ENCODE measurements around the gene KCNIP3. TPM values are rescaled to one million over a fixed set of nuclear protein-coding genes. Genes with fewer than 3 reads are reported as not detected.

Gene KCNIP3
- total RNA-seq, 1 donor from 2014 or later, result 6.3 TPM

DNA sequence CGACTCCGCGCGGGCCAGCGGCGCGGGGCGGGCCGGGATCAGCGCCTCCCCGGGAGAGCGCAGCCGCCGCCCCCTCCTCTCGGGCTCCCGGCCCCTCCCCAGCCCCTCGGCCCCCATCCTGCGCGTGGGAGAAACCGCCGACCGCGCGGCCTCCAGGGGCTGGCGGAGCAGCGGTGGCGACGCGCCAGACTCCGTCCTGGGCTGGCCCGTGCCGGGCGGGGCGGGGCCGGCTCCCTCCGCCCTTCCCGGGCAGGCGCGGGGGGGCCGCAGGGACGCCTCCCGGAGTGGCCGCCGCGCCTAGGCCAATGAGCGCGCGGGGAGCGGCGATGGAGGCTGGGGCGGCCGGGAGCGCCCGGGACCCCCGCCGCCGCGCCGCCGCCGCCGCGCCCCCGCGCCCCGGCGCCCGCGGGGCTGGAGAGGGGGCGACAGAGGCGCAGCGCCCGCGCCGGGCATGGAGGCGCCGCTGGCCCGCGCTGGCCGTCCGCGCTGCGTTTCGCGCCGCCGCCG lies 49.1 kb downstream of the KCNIP3 start:
- TF ChIP-seq, protein P1, sequence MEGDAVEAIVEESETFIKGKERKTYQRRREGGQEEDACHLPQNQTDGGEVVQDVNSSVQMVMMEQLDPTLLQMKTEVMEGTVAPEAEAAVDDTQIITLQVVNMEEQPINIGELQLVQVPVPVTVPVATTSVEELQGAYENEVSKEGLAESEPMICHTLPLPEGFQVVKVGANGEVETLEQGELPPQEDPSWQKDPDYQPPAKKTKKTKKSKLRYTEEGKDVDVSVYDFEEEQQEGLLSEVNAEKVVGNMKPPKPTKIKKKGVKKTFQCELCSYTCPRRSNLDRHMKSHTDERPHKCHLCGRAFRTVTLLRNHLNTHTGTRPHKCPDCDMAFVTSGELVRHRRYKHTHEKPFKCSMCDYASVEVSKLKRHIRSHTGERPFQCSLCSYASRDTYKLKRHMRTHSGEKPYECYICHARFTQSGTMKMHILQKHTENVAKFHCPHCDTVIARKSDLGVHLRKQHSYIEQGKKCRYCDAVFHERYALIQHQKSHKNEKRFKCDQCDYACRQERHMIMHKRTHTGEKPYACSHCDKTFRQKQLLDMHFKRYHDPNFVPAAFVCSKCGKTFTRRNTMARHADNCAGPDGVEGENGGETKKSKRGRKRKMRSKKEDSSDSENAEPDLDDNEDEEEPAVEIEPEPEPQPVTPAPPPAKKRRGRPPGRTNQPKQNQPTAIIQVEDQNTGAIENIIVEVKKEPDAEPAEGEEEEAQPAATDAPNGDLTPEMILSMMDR (IDR thresholded peaks at IDR 0.05; ENCODE audit: unreplicated experiment), result no peak
- Mint-ChIP-seq H3K4me3 (ENCODE audit: low read depth) (no peak overlapping the region), H3K4me1 (ENCODE audit: low read depth) (no peaks in the 10 kb centered on the region), H3K27ac (no peak overlapping the region), H3K27me3 (peaks cover 89% of the 10 kb centered on the region), H3K9me3 (ENCODE audit: low read depth) (no peaks in the 10 kb centered on the region), H3K36me3 (ENCODE audit: insufficient read depth) (no peaks in the 10 kb centered on the region)
- no peak for DNase-seq (ENCODE audit: low spot score, unreplicated experiment)

DNA sequence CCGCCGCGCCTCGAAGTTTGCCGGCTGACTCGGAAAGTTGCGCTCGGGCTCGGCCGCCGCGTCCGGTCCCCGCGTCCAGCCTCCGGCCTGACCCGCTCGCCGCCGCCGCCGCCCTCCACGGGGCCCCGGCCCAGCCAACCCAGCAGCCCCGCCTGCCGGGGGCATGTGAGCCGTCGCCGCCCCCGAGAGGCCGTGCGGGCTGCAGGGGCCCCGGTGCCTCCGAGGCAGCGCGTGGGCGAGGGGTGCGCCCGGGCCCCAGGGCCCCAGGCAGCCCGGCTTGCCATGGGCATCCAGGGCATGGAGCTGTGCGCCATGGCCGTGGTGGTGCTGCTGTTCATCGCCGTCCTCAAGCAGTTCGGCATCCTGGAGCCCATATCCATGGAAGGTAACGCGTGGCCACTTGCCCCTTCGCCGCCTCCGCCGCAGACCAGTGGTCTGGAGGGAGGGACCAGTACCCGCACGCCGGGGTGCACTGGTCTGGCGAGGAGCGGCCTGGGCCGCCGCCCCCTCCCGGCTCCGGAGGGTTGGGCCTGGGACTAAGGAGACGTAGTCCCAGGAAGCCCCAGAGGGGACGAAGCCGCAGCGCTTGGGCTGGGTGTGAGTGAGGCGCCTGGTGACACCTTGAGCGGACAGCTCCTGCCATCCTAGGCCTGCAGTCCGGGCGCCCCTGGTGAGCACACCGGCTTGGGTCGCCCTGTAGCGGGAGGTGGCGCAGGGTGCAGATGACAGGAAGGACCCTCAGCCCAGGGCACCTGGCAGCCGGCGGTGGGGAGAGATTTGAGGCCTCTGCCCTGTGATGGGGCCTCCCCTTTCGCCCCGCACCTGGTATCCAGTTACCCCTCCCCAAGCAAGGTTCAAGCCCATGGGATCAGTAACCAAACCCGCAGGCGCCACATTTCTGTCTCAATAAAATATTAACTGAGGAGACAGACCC lies 49.9 kb downstream of the KCNIP3 start:
- H3K27me3 Mint-ChIP-seq, result peaks cover 88% of the 10 kb centered on the region
- no peak for DNase-seq (ENCODE audit: low spot score, unreplicated experiment)
- no peak overlapping the region for H3K27ac Mint-ChIP-seq
- H3K4me1 Mint-ChIP-seq (ENCODE audit: low read depth), result no peaks in the 10 kb centered on the region
- H3K9me3 Mint-ChIP-seq (ENCODE audit: low read depth), result no peaks in the 10 kb centered on the region
- peak overlapping the region; percentile 42 for H3K4me3 Mint-ChIP-seq (ENCODE audit: low read depth)
- no peaks in the 10 kb centered on the region for H3K36me3 Mint-ChIP-seq (ENCODE audit: insufficient read depth)
- TF ChIP-seq, protein P1 (IDR thresholded peaks at IDR 0.05; ENCODE audit: unreplicated experiment), result no peak

DNA sequence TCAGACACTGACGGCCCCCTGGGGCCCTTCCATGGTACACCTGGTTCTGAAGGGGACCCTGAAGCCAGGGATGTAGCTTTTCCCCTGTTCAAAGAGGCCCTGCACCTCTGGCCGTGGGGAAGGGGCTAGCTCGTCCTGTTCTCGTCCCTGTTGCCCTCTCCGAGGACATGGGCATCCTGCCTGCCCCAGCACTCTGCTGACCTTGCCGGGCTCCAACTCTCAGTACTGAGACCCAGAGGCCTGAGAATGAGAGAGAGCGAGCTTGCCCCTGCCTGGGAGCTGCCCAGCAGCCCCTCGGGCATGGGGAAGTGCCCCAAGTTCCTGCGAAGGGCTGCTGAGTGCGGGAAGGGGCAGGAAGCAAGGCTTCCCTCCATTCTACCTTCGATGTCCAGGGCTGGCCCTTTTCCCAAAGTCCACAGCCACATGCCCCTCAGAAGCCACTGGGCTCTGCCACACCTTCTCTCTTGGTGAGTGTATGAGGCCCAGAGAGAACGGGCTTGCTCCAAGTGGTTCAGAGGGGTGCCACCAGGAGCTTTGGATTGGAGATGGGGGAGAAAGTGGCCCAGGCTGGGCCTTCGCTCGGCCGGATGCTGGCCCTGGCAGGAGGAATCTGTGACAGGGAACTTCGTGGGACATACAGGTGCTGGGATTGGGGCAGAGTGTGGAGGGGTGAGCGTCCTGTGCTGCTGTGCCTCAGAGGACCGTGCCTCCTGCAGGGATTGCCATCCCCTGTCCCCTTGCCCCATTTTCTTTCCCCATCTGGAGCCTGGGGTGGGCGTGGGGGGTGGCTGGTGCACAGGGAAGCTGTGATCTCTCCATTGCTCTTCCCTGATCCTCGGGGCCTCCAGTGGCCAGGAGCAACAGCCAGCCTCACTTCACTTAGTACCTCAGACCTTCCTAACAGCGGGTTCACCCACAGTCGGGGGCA lies 50.8 kb downstream of the KCNIP3 start:
- Mint-ChIP-seq H3K36me3 (ENCODE audit: insufficient read depth) (no peaks in the 10 kb centered on the region), H3K4me3 (ENCODE audit: low read depth) (no peak overlapping the region), H3K27ac (no peak overlapping the region), H3K9me3 (ENCODE audit: low read depth) (no peaks in the 10 kb centered on the region), H3K4me1 (ENCODE audit: low read depth) (no peaks in the 10 kb centered on the region), H3K27me3 (peaks cover 80% of the 10 kb centered on the region)
- no peak for DNase-seq (ENCODE audit: low spot score, unreplicated experiment)
- TF ChIP-seq, protein P1 (IDR thresholded peaks at IDR 0.05; ENCODE audit: unreplicated experiment), result no peak

DNA sequence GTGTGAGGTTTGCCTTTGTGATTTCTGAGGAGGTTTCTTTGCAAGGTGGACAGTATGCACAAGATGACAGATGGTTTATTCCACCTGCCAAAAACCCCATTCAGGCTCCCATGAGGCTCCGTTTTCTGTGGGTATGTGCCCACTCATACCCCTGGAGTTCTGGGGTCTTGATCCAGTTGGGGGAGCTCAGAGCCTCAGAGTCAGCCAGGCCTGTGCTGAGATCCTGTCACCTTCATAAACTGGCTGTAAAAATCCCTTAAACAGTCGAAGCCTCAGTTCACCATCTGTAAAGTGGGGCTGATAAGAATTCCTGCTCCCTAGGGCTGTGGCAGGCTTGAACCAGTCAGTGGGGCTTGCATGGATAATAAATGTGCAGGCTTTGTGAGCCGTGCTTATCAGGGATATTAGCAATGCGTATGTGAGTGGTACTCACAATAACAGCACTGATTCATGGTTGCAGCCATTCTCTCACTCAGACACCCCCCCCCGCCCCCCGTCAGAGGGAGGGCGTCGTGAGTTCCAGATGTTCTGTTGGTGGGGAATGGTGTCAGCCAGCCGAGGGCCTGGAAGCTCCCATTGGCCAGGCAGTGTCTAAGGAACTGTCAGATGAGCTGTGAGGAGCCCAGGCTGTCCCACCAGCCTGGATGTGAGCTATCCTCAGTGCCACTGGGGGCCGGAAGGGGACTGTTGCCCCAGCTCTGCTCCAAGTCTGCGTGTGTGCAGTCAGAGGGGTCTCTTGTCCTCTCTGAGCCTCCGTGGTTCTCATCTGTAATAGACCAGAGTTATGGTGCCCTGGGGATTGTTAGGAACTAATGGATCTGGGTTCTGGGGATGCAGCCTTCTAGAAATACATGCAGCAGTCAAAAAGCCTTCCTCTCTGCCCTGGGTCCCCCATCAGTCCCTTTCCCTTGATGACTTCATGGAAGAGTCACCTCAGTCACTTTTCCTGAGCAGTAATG lies 51.7 kb downstream of the KCNIP3 start:
- no peaks in the 10 kb centered on the region for H3K9me3 Mint-ChIP-seq (ENCODE audit: low read depth)
- H3K27ac Mint-ChIP-seq, result no peak overlapping the region
- DNase-seq (ENCODE audit: low spot score, unreplicated experiment), result no peak
- no peak overlapping the region for H3K4me3 Mint-ChIP-seq (ENCODE audit: low read depth)
- H3K4me1 Mint-ChIP-seq (ENCODE audit: low read depth), result no peaks in the 10 kb centered on the region
- TF ChIP-seq, protein P1 (IDR thresholded peaks at IDR 0.05; ENCODE audit: unreplicated experiment), result no peak
- no peaks in the 10 kb centered on the region for H3K36me3 Mint-ChIP-seq (ENCODE audit: insufficient read depth)
- H3K27me3 Mint-ChIP-seq, result peaks cover 75% of the 10 kb centered on the region

Data from progenitor cell of endocrine pancreas (in vitro differentiated cells).